Retinal pigment epithelial cell (primary cell): Measurements from ENCODE around the gene KPNA3.

Experiments
- DNase-seq: peaks from one replicate; pipeline ENCODE4 v3.0.0-alpha.2; 2010; ENCODE audit warnings: low read depth
- H3K4me3 ChIP-seq: 2 replicates; pipeline ENCODE4 v1.5.1; 2011; ENCODE audit warnings: mild to moderate bottlenecking, low read length, control low read depth, moderate library complexity
- CTCF ChIP-seq: conservative IDR thresholded peaks from 2 replicates; pipeline ENCODE4 v1.5.1; 2011; ENCODE audit warnings: low read depth, low read length, control low read depth, inconsistent platforms

KPNA3 gene

GRCh38 chr13:49792550-49793324 lies at the start of gene KPNA3:
TSS of gene KPNA3 (minus strand) at chr13:49792682. CDS start at chr13:49792506, 176 bp downstream.
- no peak for TF ChIP-seq CTCF
- DNase-seq: peak; percentile 89
- H3K4me3 ChIP-seq: peak within 1 kb of the TSS; percentile 85

- no peak for TF ChIP-seq CTCF
- no peak for DNase-seq
- H3K4me3 ChIP-seq: no peak overlapping the region
These were observed 49.5 kb upstream of the KPNA3 start for GRCh38 chr13:49841964-49842363.

- DNase-seq: no peak
- no peak for TF ChIP-seq CTCF
- no peak overlapping the region for H3K4me3 ChIP-seq
These were observed 48.2 kb upstream of the KPNA3 start for GRCh38 chr13:49840675-49841074.

- DNase-seq: no peak
- H3K4me3 ChIP-seq: no peak overlapping the region
- TF ChIP-seq CTCF: no peak
These were observed 47.8 kb upstream of the KPNA3 start for GRCh38 chr13:49840266-49840665.

GRCh38 chr13:49838989-49839388 lies 46.5 kb upstream of the KPNA3 start:
- TF ChIP-seq CTCF: no peak
- DNase-seq: no peak
- no peak overlapping the region for H3K4me3 ChIP-seq

GRCh38 chr13:49836516-49836915 lies 44.0 kb upstream of the KPNA3 start:
- no peak for DNase-seq
- no peak overlapping the region for H3K4me3 ChIP-seq
- TF ChIP-seq CTCF: no peak

GRCh38 chr13:49833402-49833801 lies 40.9 kb upstream of the KPNA3 start:
- H3K4me3 ChIP-seq: no peak overlapping the region
- DNase-seq: no peak
- TF ChIP-seq CTCF: no peak
